DND-41 (cell line): ENCODE data around the gene SUMF1.

Experiments
- EZH2 ChIP-seq: IDR thresholded peaks from 3 replicates; pipeline ENCODE4 v1.6.1; 2012; ENCODE audit warnings: borderline replicate concordance, low read depth, mild to moderate bottlenecking, moderate library complexity, low read length, inconsistent platforms; ENCODE audit not compliant: severe bottlenecking
- TF ChIP-seq, protein P1 (sequence below): IDR thresholded peaks from 2 replicates; pipeline ENCODE4 v1.5.1; 2012; ENCODE audit warnings: borderline replicate concordance, low read length, moderate library complexity, mild to moderate bottlenecking; ENCODE audit not compliant: poor library complexity, severe bottlenecking; ENCODE audit errors: extremely low read depth

DNA sequence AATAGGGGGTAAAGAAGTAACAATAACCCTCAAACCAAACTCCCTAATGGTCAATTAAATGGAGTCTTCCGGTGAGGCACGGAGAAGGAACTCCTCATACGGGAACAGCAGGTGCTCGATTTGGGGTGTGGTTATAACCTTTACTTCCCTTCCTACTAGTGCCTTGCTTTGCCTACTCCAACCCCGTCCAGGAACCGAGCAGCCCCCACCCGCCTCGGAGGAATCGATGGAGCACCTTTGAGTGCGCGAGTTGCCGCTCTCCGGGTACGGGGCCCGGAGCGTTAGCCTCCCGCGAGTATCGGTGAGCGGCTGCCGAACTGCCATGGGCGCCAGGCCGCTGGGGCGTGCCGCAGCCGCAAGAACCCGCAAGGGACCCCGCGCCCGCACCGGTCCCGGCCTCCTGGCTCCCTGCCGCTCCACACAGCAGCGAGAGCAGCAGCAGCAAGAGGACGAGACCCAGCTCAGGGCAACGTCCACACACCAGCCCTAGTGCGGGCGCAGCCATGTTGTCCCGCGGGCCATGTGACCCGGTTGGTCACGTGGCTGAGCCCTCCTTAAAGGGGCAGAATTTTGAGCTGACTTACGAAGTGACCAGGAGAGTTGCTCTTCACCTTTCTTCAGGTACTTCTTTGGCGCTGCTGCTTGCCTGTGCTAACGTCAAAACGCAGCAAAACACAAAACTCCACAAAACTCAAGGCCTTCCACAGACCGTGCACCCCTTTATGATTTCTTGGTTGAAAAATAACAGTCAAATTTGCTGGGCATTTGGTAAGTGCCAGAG lies at the start of gene SUMF1:
- TF ChIP-seq, protein P1, sequence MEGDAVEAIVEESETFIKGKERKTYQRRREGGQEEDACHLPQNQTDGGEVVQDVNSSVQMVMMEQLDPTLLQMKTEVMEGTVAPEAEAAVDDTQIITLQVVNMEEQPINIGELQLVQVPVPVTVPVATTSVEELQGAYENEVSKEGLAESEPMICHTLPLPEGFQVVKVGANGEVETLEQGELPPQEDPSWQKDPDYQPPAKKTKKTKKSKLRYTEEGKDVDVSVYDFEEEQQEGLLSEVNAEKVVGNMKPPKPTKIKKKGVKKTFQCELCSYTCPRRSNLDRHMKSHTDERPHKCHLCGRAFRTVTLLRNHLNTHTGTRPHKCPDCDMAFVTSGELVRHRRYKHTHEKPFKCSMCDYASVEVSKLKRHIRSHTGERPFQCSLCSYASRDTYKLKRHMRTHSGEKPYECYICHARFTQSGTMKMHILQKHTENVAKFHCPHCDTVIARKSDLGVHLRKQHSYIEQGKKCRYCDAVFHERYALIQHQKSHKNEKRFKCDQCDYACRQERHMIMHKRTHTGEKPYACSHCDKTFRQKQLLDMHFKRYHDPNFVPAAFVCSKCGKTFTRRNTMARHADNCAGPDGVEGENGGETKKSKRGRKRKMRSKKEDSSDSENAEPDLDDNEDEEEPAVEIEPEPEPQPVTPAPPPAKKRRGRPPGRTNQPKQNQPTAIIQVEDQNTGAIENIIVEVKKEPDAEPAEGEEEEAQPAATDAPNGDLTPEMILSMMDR, result no peak
- no peak for TF ChIP-seq EZH2
